HepG2 (cell line): Measurements from ENCODE around the gene SESN3.

ENCODE experiments used
- AFF4 ChIP-seq: sonication (generic); formaldehyde crosslinking; IDR thresholded peaks from 2 replicates; pipeline ENCODE4 v1.4.0; 2020; ENCODE audit warnings: missing genetic modification reagents
- HBP1 ChIP-seq: IDR thresholded peaks from 2 replicates; pipeline ENCODE4 v1.6.1; 2016; ENCODE audit warnings: low read depth, control low read depth
- NPAS2 ChIP-seq: sonication (generic); formaldehyde crosslinking; IDR thresholded peaks from 2 replicates; pipeline ENCODE4 v1.8.0; 2022; ENCODE audit warnings: mild to moderate bottlenecking, missing genetic modification reagents, borderline replicate concordance
- SYNCRIP ChIP-seq: fragments of 200-400 bp; formaldehyde crosslinking; IDR thresholded peaks from 2 replicates; pipeline ENCODE4 v1.6.1; 2018; ENCODE audit warnings: mild to moderate bottlenecking, low read depth, low read length; ENCODE audit not compliant: insufficient read depth

- no peak for TF ChIP-seq SYNCRIP
- no peak for TF ChIP-seq HBP1 (CRISPR knock-in tag)
- no peak for TF ChIP-seq NPAS2
- TF ChIP-seq AFF4 (CRISPR knock-in tag), result no peak
These were observed 65.4 kb downstream of the SESN3 start for GRCh38 chr11:95165638-95166037.
